ENCODE data around the gene NRF1.

DNA sequence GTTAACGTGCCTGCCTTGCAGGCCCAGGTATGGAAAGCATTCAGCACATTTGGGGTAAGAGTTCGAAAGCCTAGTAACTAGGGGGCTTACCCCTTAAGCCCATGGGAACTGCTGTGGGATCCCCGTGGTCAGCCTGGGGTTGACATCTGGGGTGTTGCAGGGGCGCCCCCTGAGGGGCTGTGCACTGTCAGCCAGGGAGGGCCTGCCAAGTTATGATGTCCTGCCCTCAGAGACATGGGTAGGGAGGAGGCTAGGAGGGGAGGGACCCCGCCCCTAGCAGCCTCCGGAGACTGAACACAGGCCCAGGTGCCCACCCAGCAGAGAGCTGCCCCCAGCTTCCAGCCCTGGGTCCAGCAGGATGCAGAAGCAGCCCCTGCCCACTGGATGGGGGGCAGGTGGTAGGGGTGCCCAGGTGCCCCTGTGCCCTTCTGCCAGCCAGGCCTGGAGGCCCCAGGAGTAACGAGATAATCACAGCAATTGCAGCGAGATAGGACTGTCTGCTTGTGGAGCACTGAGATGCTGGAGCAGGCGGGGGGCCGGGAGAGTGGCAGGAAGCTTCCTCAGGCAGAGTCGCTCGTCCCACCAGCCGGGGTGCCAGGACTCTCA is 187.9 kb downstream of the NRF1 start:
- TF ChIP-seq, protein P1, sequence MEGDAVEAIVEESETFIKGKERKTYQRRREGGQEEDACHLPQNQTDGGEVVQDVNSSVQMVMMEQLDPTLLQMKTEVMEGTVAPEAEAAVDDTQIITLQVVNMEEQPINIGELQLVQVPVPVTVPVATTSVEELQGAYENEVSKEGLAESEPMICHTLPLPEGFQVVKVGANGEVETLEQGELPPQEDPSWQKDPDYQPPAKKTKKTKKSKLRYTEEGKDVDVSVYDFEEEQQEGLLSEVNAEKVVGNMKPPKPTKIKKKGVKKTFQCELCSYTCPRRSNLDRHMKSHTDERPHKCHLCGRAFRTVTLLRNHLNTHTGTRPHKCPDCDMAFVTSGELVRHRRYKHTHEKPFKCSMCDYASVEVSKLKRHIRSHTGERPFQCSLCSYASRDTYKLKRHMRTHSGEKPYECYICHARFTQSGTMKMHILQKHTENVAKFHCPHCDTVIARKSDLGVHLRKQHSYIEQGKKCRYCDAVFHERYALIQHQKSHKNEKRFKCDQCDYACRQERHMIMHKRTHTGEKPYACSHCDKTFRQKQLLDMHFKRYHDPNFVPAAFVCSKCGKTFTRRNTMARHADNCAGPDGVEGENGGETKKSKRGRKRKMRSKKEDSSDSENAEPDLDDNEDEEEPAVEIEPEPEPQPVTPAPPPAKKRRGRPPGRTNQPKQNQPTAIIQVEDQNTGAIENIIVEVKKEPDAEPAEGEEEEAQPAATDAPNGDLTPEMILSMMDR (IDR thresholded peaks at IDR 0.05 in 8 of 11, conservative IDR thresholded peaks at IDR 0.05 in 3 of 11): no peak
- TF ChIP-seq POLR2A (IDR thresholded peaks at IDR 0.05): no peak
